GM19455 (cell line): Measurements from ENCODE around the gene ZFYVE27.

Source experiments
- ATAC-seq: cut with Tn5 transposase; IDR thresholded peaks from one replicate; pipeline ENCODE4 v1.9.1; 2021; ENCODE audit not compliant: unreplicated experiment

Gene ZFYVE27

GRCh38 chr10:97714401-97715258, 22.3 kb upstream of the ZFYVE27 start:
- ATAC-seq, result no peak

GRCh38 chr10:97715259-97715874, 21.6 kb upstream of the ZFYVE27 start:
- no peak for ATAC-seq

GRCh38 chr10:97717627-97718026, 19.3 kb upstream of the ZFYVE27 start:
- no peak for ATAC-seq

- no peak for ATAC-seq
Observed at GRCh38 chr10:97718178-97718577, 18.8 kb upstream of the ZFYVE27 start.

GRCh38 chr10:97718659-97719142, 18.2 kb upstream of the ZFYVE27 start:
- no peak for ATAC-seq

- no peak for ATAC-seq
Observed at GRCh38 chr10:97719602-97720001, 17.3 kb upstream of the ZFYVE27 start.

- ATAC-seq, result no peak
Observed at GRCh38 chr10:97721871-97722780, 14.8 kb upstream of the ZFYVE27 start.

GRCh38 chr10:97723001-97723400, 13.9 kb upstream of the ZFYVE27 start:
- no peak for ATAC-seq

- no peak for ATAC-seq
Observed at GRCh38 chr10:97724341-97724941, 12.5 kb upstream of the ZFYVE27 start.

GRCh38 chr10:97726636-97727178, 10.2 kb upstream of the ZFYVE27 start:
- ATAC-seq, result no peak

- no peak for ATAC-seq
Observed at GRCh38 chr10:97729014-97729413, 7.9 kb upstream of the ZFYVE27 start.

GRCh38 chr10:97731346-97732051, 5.4 kb upstream of the ZFYVE27 start:
- no peak for ATAC-seq

- ATAC-seq, result no peak
Observed at GRCh38 chr10:97732052-97732359, 4.9 kb upstream of the ZFYVE27 start.

GRCh38 chr10:97733256-97733655, 3.7 kb upstream of the ZFYVE27 start:
- ATAC-seq, result no peak

GRCh38 chr10:97734021-97734420, 2.9 kb upstream of the ZFYVE27 start:
- ATAC-seq, result no peak

- ATAC-seq, result peak; percentile 23
Observed at GRCh38 chr10:97736403-97736901, 476 bp upstream of the ZFYVE27 start.

- ATAC-seq, result peak; percentile 14
Observed at GRCh38 chr10:97737770-97738265, 890 bp downstream of the ZFYVE27 start.

- ATAC-seq, result no peak
Observed at GRCh38 chr10:97738616-97739015, 1.7 kb downstream of the ZFYVE27 start.

GRCh38 chr10:97740613-97741012, 3.7 kb downstream of the ZFYVE27 start:
- ATAC-seq, result no peak
